K562 (cell line): ENCODE measurements around the gene ADAP1. TPM values are rescaled to one million over a fixed set of nuclear protein-coding genes. Genes with fewer than 3 reads are reported as not detected.

Source experiments
- ATAC-seq: fragments of 200-7000 bp; cut with Tn5 transposase; 3 replicates; pipeline ENCODE4 v1.9.1; 2020; ENCODE audit warnings: moderate library complexity
- BruUV-seq: library from RNA; stranded (reverse); fragments of 400-500 nt; replicated peaks from 2 replicates; lab custom pipeline; 2021; lab: Mats Ljungman, UMichigan
- CTCF ChIA-PET: fragments of 300-600 bp; formaldehyde crosslinking; extraction: SDS; loops from one replicate; lab custom pipeline; 2021; ENCODE audit warnings: low intra/inter-chr PET ratio; lab: Yijun Ruan, JAX
- POLR2A ChIA-PET: fragments of 300-600, 350-650 bp; sonication (Branson Sonifier 250); formaldehyde crosslinking; extraction: SDS; loops from one replicate; lab custom pipeline; 2021; ENCODE audit warnings: antibody characterized with exemption, inconsistent platforms; lab: Yijun Ruan, JAX
- DNase-seq, 4 experiments: peaks; one replicate each; pipeline versions ENCODE4 v3.0.0 to v3.0.0-alpha.2; 2011 to 2018; ENCODE audit warnings: low spot score in 3 of 4, mixed read lengths in 3 of 4; ENCODE audit errors: extremely low read depth in 1 of 4
- FAIRE-seq: peaks from 2 replicates; lab custom pipeline; 2011; peaks lifted over from hg19 to GRCh38; lab: Jason Lieb, UNC
- H2AFZ ChIP-seq: 2 replicates; pipeline ENCODE4 v1.6.0; 2011; ENCODE audit warnings: low read depth, low read length, control low read depth, inconsistent platforms
- H3K27ac ChIP-seq: fragments of 200-600 bp; 3 replicates; pipeline ENCODE4 v1.8.0; 2011; ENCODE audit warnings: low read depth, mild to moderate bottlenecking, control low read depth, inconsistent platforms, low read length, moderate library complexity, mixed read lengths; ENCODE audit errors: extremely low read depth
- H3K27me3 ChIP-seq, 2 experiments: fragments of 300-600 bp in 1 of 2; 2 replicates in 1 of 2; 3 replicates in 1 of 2; pipeline versions ENCODE4 v1.6.0 to v1.8.0; 2011; ENCODE audit warnings: inconsistent platforms in 2 of 2, low read length in 2 of 2, mild to moderate bottlenecking in 1 of 2, mixed read lengths in 1 of 2, moderate library complexity in 1 of 2; ENCODE audit not compliant: control insufficient read depth in 2 of 2, insufficient read depth in 2 of 2
- H3K36me3 ChIP-seq: fragments of 300-600 bp; 3 replicates; pipeline ENCODE4 v1.8.0; 2011; ENCODE audit warnings: mild to moderate bottlenecking, low read length, inconsistent platforms; ENCODE audit not compliant: control insufficient read depth, insufficient read depth
- H3K4me1 ChIP-seq, 2 experiments: fragments of 200-600 bp in 1 of 2; replicated peaks in 1 of 2; 2 replicates in 1 of 2; 3 replicates in 1 of 2; pipeline versions ENCODE4 v1.5.1 to v1.8.0; 2011; ENCODE audit warnings: inconsistent platforms in 2 of 2, low read length in 2 of 2, mild to moderate bottlenecking in 1 of 2, mixed read lengths in 1 of 2, moderate library complexity in 1 of 2; ENCODE audit not compliant: control insufficient read depth in 2 of 2, insufficient read depth in 2 of 2
- H3K4me2 ChIP-seq: 2 replicates; pipeline ENCODE4 v1.6.1; 2011; ENCODE audit warnings: low read length, control low read depth, inconsistent platforms, mixed read lengths; ENCODE audit not compliant: insufficient read depth
- H3K4me3 ChIP-seq: fragments of 200-600 bp; sonication (generic), shearing (Covaris generic); 2 replicates; pipeline ENCODE4 v1.5.1; 2016; ENCODE audit warnings: control low read depth, inconsistent platforms
- H3K79me2 ChIP-seq: fragments of 200-600 bp; 3 replicates; pipeline ENCODE4 v1.8.0; 2011; ENCODE audit warnings: low read length, inconsistent platforms; ENCODE audit not compliant: control insufficient read depth, insufficient read depth
- H3K9ac ChIP-seq, 2 experiments: 2 replicates each; pipeline versions ENCODE4 v1.6.0 to v1.6.1; 2011; ENCODE audit warnings: low read depth in 2 of 2, low read length in 2 of 2, control low read depth in 1 of 2, inconsistent platforms in 1 of 2, mild to moderate bottlenecking in 1 of 2, mixed read lengths in 1 of 2; ENCODE audit not compliant: insufficient read depth in 1 of 2
- H3K9me1 ChIP-seq: one replicate; pipeline ENCODE4 v1.6.0; 2011; ENCODE audit warnings: inconsistent platforms, mild to moderate bottlenecking, low read length, moderate library complexity; ENCODE audit not compliant: control insufficient read depth, insufficient read depth
- H3K9me3 ChIP-seq: replicated peaks from 2 replicates; pipeline ENCODE4 v1.5.1; 2011; ENCODE audit warnings: low read depth, low read length, inconsistent platforms; ENCODE audit not compliant: control insufficient read depth, insufficient read depth
- H4K20me1 ChIP-seq: replicated peaks from 2 replicates; pipeline ENCODE4 v1.6.1; 2011; ENCODE audit warnings: low read length, inconsistent platforms, mixed read lengths; ENCODE audit not compliant: control insufficient read depth, insufficient read depth
- BCOR ChIP-seq: fragments of 450-650 bp; IDR thresholded peaks from 2 replicates; pipeline ENCODE4 v1.6.1; 2016
- CBFA2T3 ChIP-seq: fragments of 450-650 bp; IDR thresholded peaks from 2 replicates; pipeline ENCODE4 v1.6.1; 2017
- ESRRB ChIP-seq: fragments of 250-450 bp; sonication (Bioruptor Pico); IDR thresholded peaks from 2 replicates; pipeline ENCODE4 v1.5.0; 2020; ENCODE audit warnings: mild to moderate bottlenecking, moderate library complexity, borderline replicate concordance
- FOXJ2 ChIP-seq: fragments of 200-800 bp; sonication (Bioruptor generic); IDR thresholded peaks from 2 replicates; pipeline ENCODE4 v1.6.1; 2016; ENCODE audit warnings: missing genetic modification characterization, missing compliant biosample characterization
- FOXP1 ChIP-seq: sonication (generic); formaldehyde crosslinking; IDR thresholded peaks from 2 replicates; pipeline ENCODE4 v1.8.0; 2022; ENCODE audit warnings: mild to moderate bottlenecking, missing genetic modification reagents
- HNRNPLL ChIP-seq: fragments of 200-400 bp; formaldehyde crosslinking; IDR thresholded peaks from 2 replicates; pipeline ENCODE4 v1.6.1; 2017; ENCODE audit warnings: low read length, low read depth, mild to moderate bottlenecking; ENCODE audit not compliant: poor library complexity, severe bottlenecking
- HOXB6 ChIP-seq: fragments of 250-450 bp; sonication (Bioruptor Pico); IDR thresholded peaks from 2 replicates; pipeline ENCODE4 v1.5.1; 2022; ENCODE audit warnings: mild to moderate bottlenecking, borderline replicate concordance
- LCOR ChIP-seq: sonication (generic); formaldehyde crosslinking; IDR thresholded peaks from 2 replicates; pipeline ENCODE4 v1.8.0; 2022; ENCODE audit warnings: mild to moderate bottlenecking, missing genetic modification reagents
- NCOA1 ChIP-seq: fragments of 450-650 bp; IDR thresholded peaks from 2 replicates; pipeline ENCODE4 v1.6.1; 2016; ENCODE audit warnings: low read depth
- NEUROD1 ChIP-seq: fragments of 150-350 bp; IDR thresholded peaks from 2 replicates; pipeline ENCODE4 v1.6.1; 2014; ENCODE audit warnings: borderline replicate concordance, low read length, low read depth; ENCODE audit not compliant: partially characterized antibody
- RBM34 ChIP-seq: fragments of 200-400 bp; formaldehyde crosslinking; IDR thresholded peaks from 2 replicates; pipeline ENCODE4 v1.6.1; 2018; ENCODE audit warnings: low read length, borderline replicate concordance; ENCODE audit not compliant: insufficient read depth
- TAF1 ChIP-seq: IDR thresholded peaks from 2 replicates; pipeline ENCODE4 v1.6.1; 2011; ENCODE audit warnings: mild to moderate bottlenecking, low read length, moderate library complexity; ENCODE audit not compliant: insufficient read depth, control insufficient read depth, severe bottlenecking; ENCODE audit errors: extremely low read depth
- TCF7 ChIP-seq: sonication (generic); IDR thresholded peaks from 2 replicates; pipeline ENCODE4 v1.6.1; 2016; ENCODE audit warnings: antibody characterized with exemption, borderline replicate concordance
- TEAD4 ChIP-seq, 2 experiments: sonication (generic) in 1 of 2; formaldehyde crosslinking in 1 of 2; IDR thresholded peaks; 2 replicates each; pipeline versions ENCODE4 v1.6.1 to v1.8.0; 2012 to 2022; ENCODE audit warnings: borderline replicate concordance in 1 of 2, inconsistent platforms in 1 of 2, low read length in 1 of 2, mild to moderate bottlenecking in 1 of 2, missing genetic modification reagents in 1 of 2
- ZBTB34 ChIP-seq: fragments of 250-450 bp; sonication (Bioruptor Pico); IDR thresholded peaks from 2 replicates; pipeline ENCODE4 v1.8.0; 2021; ENCODE audit warnings: mild to moderate bottlenecking, moderate library complexity
- ZNF77 ChIP-seq: fragments of 250-450 bp; sonication (Bioruptor Pico); IDR thresholded peaks from 2 replicates; pipeline ENCODE4 v1.5.0; 2020
- ZZZ3 ChIP-seq: fragments of 450-650 bp; IDR thresholded peaks from 2 replicates; pipeline ENCODE4 v1.6.1; 2016; ENCODE audit warnings: antibody characterized with exemption, mild to moderate bottlenecking, moderate library complexity
- WGBS: fragments of 100-300 bp; shearing (Covaris generic); methylation state at CpG from one replicate; pipeline ENCODE4 v1.1.6; 2016; ENCODE audit warnings: low coverage, mixed read lengths; ENCODE audit not compliant: insufficient coverage; ENCODE audit errors: missing lambda C conversion rate; 5-methylcytosine and 5-hydroxymethylcytosine counted together
- in situ Hi-C: fragments of 300-500 bp; cut with MboI; formaldehyde crosslinking; loops from 4 replicates; pipeline ENCODE4 v1.15.0; 2018; ENCODE audit warnings: inconsistent platforms, mixed read lengths
- intact Hi-C: fragments of 100-400 bp; cut with micrococcal nuclease; formaldehyde crosslinking; loops from 2 replicates; pipeline ENCODE4 v1.14.2; 2022
- polyA plus RNA-seq, 8 experiments: library from polyadenylated mRNA; depleted of rRNA in 4 of 8; stranded (reverse) in 5 of 8; unstranded in 3 of 8; fragments of >200 nt; fragmentation: Nextera tagmentation in 2 of 8; fragmentation: Illumina TruSeq in 1 of 8; extraction: Ambion mirVana in 2 of 8; extraction: Trizol in 1 of 8; gene quantifications; 2 replicates each; pipeline versions ENCODE4 v1.2.1 to v1.2.3, GENCODE V29; 2011 to 2014; ENCODE audit warnings: inconsistent platforms in 1 of 8, missing spikeins in 1 of 8
- total RNA-seq, 7 experiments: library from RNA; depleted of rRNA in 6 of 7; stranded (reverse); fragments of >200 nt in 6 of 7; fragmentation: Illumina TruSeq in 2 of 7; extraction: Trizol in 2 of 7; gene quantifications; 2 replicates each; pipeline versions ENCODE4 v1.2.1 to v1.2.3, GENCODE V29; 2011 to 2021; ENCODE audit warnings: low replicate concordance in 1 of 7
- TF ChIP-seq, protein P1 (sequence below): fragments of 450-650 bp; conservative IDR thresholded peaks from 2 replicates; pipeline ENCODE4 v1.6.1; 2016; ENCODE audit warnings: missing genetic modification characterization, low read depth, mild to moderate bottlenecking, control low read depth, missing compliant biosample characterization

ADAP1 gene
- total and polyA plus RNA-seq, 9 of the 15 experiments (the other 6 are each of a cell fraction or from before 2014, with no cell fraction given): 0.27 to 1.4 (median 0.52) TPM; not detected in 3

DNA sequence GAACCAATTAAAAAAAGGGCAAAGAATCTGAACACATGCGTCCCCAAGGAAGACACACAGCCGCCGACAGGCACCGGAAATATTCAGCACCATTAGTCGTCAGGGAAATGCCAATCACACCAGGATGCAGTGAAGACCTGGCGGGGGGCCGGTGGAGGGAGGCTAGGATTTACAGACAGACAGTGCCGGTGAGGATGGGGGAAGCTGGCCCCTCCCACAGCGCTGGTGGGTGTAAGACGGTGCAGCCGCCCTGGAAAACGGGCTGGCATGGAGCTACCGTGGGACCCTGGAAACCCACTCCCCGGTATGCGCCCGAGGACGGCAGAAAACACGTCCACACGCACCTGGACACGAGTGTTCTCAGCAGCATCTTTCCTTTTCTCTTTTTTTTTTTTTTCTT, 4.8 kb upstream of the ADAP1 start:
- DNase-seq (no peak), ATAC-seq (no peak), FAIRE-seq (no peak)
- TF ChIP-seq NEUROD1 (no peak), CBFA2T3 (no peak), FOXP1 (CRISPR knock-in tag) (no peak), ZBTB34 (no peak), ZZZ3 (no peak), HOXB6 (CRISPR knock-in tag) (no peak), TEAD4 (IDR thresholded peaks at IDR 0.05; ENCODE audit: low read length) (no peak), TEAD4 (CRISPR knock-in tag; IDR thresholded peaks at IDR 0.05; ENCODE audit: borderline replicate concordance) (no peak), RBM34 (no peak), HNRNPLL (no peak), ESRRB (CRISPR knock-in tag) (no peak), TAF1 (no peak), NCOA1 (no peak), ZNF77 (CRISPR knock-in tag) (no peak), FOXJ2 (no peak), BCOR (no peak), LCOR (CRISPR knock-in tag) (no peak), TCF7 (no peak)
- TF ChIP-seq, protein P1, sequence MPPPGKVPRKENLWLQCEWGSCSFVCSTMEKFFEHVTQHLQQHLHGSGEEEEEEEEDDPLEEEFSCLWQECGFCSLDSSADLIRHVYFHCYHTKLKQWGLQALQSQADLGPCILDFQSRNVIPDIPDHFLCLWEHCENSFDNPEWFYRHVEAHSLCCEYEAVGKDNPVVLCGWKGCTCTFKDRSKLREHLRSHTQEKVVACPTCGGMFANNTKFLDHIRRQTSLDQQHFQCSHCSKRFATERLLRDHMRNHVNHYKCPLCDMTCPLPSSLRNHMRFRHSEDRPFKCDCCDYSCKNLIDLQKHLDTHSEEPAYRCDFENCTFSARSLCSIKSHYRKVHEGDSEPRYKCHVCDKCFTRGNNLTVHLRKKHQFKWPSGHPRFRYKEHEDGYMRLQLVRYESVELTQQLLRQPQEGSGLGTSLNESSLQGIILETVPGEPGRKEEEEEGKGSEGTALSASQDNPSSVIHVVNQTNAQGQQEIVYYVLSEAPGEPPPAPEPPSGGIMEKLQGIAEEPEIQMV (tag): no peak
- peaks cover 7% of the 10 kb centered on the region; the same call in 1 of the 2 replicates for H4K20me1 ChIP-seq
- H3K36me3 ChIP-seq: no peaks in the 10 kb centered on the region
- in situ Hi-C loops (no loop called here), intact Hi-C loops (no loop called here)
- no peak overlapping the region for H3K9ac ChIP-seq
- H3K79me2 ChIP-seq: no peaks in the 10 kb centered on the region
- peaks cover 0 to 55% of the 10 kb centered on the region in 2 experiments; a peak in 2 of 5 replicates for H3K4me1 ChIP-seq
- no peak overlapping the region for H2AFZ ChIP-seq
- no peak overlapping the region for H3K4me3 ChIP-seq
- no peaks in the 10 kb centered on the region for H3K9me3 ChIP-seq
- no peaks in the 10 kb centered on the region for H3K9me1 ChIP-seq
- no peak overlapping the region for H3K27ac ChIP-seq
- WGBS: 12% methylated on average over 16 of the region's 20 CpGs
- POLR2A ChIA-PET: interaction anchor here (0.8 to 0.9 kb wide), 3 partner anchors 14 to 792 kb away, joined by 3 to 5 read pairs (median 3); no protein-coding TSS in a partner anchor
- CTCF ChIA-PET: interaction anchor here (0.7 kb wide), 1 partner anchor 38 kb away, joined by 4 read pairs; no protein-coding TSS in a partner anchor
- H3K27me3 ChIP-seq: peaks cover 32 to 65% of the 10 kb centered on the region in 2 experiments; a peak in 4 of 5 replicates
- no peak overlapping the region for H3K4me2 ChIP-seq
- no TSS peak for BruUV-seq
